Activated naive CD4-positive, alpha-beta T cell treated with anti-CD3 and anti-CD28 coated beads, Interleukin-2, amount 10 ng/mL, durations not matched to agents 7 days and 5 days (primary cell): ENCODE results near the gene CAMTA1.

Source experiments
- CTCF ChIA-PET: fragments of 350-600 bp; sonication (Branson Sonifier 250); formaldehyde crosslinking; loops from one replicate; lab custom pipeline; 2021; ENCODE audit warnings: antibody characterized with exemption; lab: Charles Lee
- DNase-seq: peaks from one replicate; pipeline ENCODE4 v3.0.0-alpha.2; 2020
- H3K27ac Mint-ChIP-seq: one replicate; pipeline ENCODE4 v1.8.0; 2021; ENCODE audit warnings: mild to moderate bottlenecking, moderate library complexity, mixed read lengths
- H3K27me3 Mint-ChIP-seq: one replicate; pipeline ENCODE4 v1.8.0; 2021; ENCODE audit warnings: mild to moderate bottlenecking, mixed read lengths
- H3K36me3 Mint-ChIP-seq: one replicate; pipeline ENCODE4 v1.8.0; 2021; ENCODE audit warnings: mixed read lengths
- H3K4me1 Mint-ChIP-seq: one replicate; pipeline ENCODE4 v1.8.0; 2021; ENCODE audit warnings: mixed read lengths
- H3K4me3 Mint-ChIP-seq: one replicate; pipeline ENCODE4 v1.8.0; 2021; ENCODE audit warnings: mild to moderate bottlenecking, moderate library complexity, mixed read lengths
- H3K9me3 Mint-ChIP-seq: one replicate; pipeline ENCODE4 v1.8.0; 2021; ENCODE audit warnings: mixed read lengths

Gene CAMTA1

GRCh38 chr1:7459914-7460313 is 674.7 kb downstream of the CAMTA1 start:
- Mint-ChIP-seq H3K36me3 (no peaks in the 10 kb centered on the region), H3K4me3 (no peak overlapping the region), H3K4me1 (no peaks in the 10 kb centered on the region), H3K27me3 (peaks cover 8% of the 10 kb centered on the region), H3K9me3 (no peaks in the 10 kb centered on the region), H3K27ac (no peak overlapping the region)
- CTCF ChIA-PET = no interaction called here
- no peak for DNase-seq

- no peak overlapping the region for H3K4me3 Mint-ChIP-seq
- peaks cover 8% of the 10 kb centered on the region for H3K27me3 Mint-ChIP-seq
- DNase-seq = no peak
- H3K36me3 Mint-ChIP-seq = no peaks in the 10 kb centered on the region
- H3K27ac Mint-ChIP-seq = no peak overlapping the region
- H3K9me3 Mint-ChIP-seq = no peaks in the 10 kb centered on the region
- H3K4me1 Mint-ChIP-seq = no peaks in the 10 kb centered on the region
- CTCF ChIA-PET = no interaction called here
These were observed 675.6 kb downstream of the CAMTA1 start for GRCh38 chr1:7460807-7461206.

DNA sequence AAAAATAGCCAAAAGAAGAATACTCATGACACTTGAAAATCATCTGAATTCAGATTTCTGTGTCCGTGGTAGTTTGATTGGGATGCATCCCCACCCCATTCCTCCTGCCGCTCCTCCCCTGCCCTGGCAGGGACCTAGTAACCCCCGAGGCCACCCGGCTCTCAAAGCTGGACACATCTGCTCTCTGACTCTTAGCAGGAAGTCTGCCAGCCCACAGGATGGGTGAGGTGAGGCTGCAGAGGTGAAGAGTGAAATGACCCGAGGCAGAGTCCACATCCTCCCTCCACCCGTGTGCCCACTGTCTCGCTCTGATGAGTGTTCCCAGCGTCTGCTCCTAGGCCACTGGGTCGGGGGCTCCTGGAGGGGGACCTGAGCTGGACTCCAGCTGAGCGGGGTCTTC is 677.4 kb downstream of the CAMTA1 start:
- Mint-ChIP-seq H3K36me3 (no peaks in the 10 kb centered on the region), H3K4me3 (no peak overlapping the region), H3K9me3 (no peaks in the 10 kb centered on the region), H3K4me1 (no peaks in the 10 kb centered on the region), H3K27me3 (peaks cover 11% of the 10 kb centered on the region), H3K27ac (no peak overlapping the region)
- DNase-seq = no peak
- CTCF ChIA-PET = no interaction called here

GRCh38 chr1:7463526-7463925 is 678.3 kb downstream of the CAMTA1 start:
- no peaks in the 10 kb centered on the region for H3K4me1 Mint-ChIP-seq
- no peak for DNase-seq
- H3K27me3 Mint-ChIP-seq = peaks cover 7% of the 10 kb centered on the region
- H3K4me3 Mint-ChIP-seq = no peak overlapping the region
- H3K27ac Mint-ChIP-seq = no peak overlapping the region
- CTCF ChIA-PET = no interaction called here
- no peaks in the 10 kb centered on the region for H3K36me3 Mint-ChIP-seq
- no peaks in the 10 kb centered on the region for H3K9me3 Mint-ChIP-seq

DNA sequence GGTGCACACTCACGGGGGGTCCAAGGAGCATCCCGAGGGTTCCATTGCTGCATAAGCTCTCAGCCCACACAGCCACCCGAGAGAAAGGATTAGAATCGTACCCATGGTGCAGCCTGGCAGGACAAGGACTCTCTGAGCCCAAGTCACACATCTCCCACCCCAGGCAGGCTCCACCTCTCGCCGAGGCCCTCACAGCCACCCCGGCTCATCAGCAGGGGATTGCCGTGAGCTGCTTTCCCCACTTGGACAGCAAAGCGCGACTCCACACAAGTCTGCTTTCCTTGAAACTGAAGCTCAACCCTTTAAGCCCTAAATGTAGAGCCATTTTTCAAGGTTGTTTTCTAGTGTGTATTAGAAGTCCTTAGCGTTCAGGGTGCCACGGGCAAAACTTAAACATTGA is 679.5 kb downstream of the CAMTA1 start:
- peaks cover 3% of the 10 kb centered on the region for H3K27me3 Mint-ChIP-seq
- DNase-seq = no peak
- no peak overlapping the region for H3K4me3 Mint-ChIP-seq
- H3K4me1 Mint-ChIP-seq = no peaks in the 10 kb centered on the region
- no peak overlapping the region for H3K27ac Mint-ChIP-seq
- no peaks in the 10 kb centered on the region for H3K36me3 Mint-ChIP-seq
- H3K9me3 Mint-ChIP-seq = no peaks in the 10 kb centered on the region
- CTCF ChIA-PET = no interaction called here

- peaks cover 3% of the 10 kb centered on the region for H3K27me3 Mint-ChIP-seq
- H3K4me3 Mint-ChIP-seq = no peak overlapping the region
- no peak overlapping the region for H3K27ac Mint-ChIP-seq
- no peaks in the 10 kb centered on the region for H3K4me1 Mint-ChIP-seq
- no peaks in the 10 kb centered on the region for H3K36me3 Mint-ChIP-seq
- DNase-seq = no peak
- CTCF ChIA-PET = no interaction called here
- H3K9me3 Mint-ChIP-seq = no peaks in the 10 kb centered on the region
These were observed 682.4 kb downstream of the CAMTA1 start for GRCh38 chr1:7467476-7468175.

GRCh38 chr1:7468248-7468647 is 683.0 kb downstream of the CAMTA1 start:
- Mint-ChIP-seq H3K27me3 (peaks cover 3% of the 10 kb centered on the region), H3K4me3 (no peak overlapping the region), H3K36me3 (no peaks in the 10 kb centered on the region), H3K9me3 (no peaks in the 10 kb centered on the region), H3K27ac (no peak overlapping the region), H3K4me1 (no peaks in the 10 kb centered on the region)
- no peak for DNase-seq
- CTCF ChIA-PET = no interaction called here

DNA sequence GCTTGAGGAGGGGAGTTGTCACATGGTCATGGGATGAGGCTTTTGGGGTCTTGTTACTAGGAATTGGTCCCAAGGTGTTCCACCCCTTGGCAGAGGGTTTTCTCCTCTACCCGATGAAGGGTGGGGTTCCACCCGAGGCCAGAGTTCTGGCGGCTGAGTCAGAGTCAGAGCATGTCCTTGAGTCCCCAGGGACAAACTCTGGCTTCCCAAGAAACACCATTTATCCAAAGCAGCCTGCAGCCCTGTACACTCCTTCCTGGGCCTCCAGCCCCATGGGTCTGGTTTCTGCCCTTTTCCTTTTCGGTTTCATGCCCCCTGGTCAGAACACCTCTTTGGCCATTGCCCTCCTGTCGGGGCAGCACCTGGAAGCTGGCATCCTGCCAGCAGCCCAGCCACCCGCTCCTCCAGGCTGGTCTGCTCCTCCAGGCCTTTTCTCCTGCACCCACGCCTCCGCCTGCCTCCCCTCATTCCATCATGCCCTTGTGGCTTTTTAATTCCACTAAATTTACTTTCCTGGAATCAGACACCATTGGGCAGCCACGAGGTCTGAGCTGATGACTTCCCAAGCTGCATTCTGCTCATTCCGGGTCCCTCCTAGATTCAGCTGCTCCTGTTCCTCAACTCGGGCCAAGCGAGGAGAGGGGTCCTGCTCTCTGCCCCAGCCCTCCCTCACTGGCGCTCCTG is 684.1 kb downstream of the CAMTA1 start:
- no peak for DNase-seq
- H3K27me3 Mint-ChIP-seq = peaks cover 3% of the 10 kb centered on the region
- no peaks in the 10 kb centered on the region for H3K36me3 Mint-ChIP-seq
- CTCF ChIA-PET = no interaction called here
- no peaks in the 10 kb centered on the region for H3K4me1 Mint-ChIP-seq
- H3K9me3 Mint-ChIP-seq = no peaks in the 10 kb centered on the region
- no peak overlapping the region for H3K4me3 Mint-ChIP-seq
- no peak overlapping the region for H3K27ac Mint-ChIP-seq

GRCh38 chr1:7470904-7471638 is 685.8 kb downstream of the CAMTA1 start:
- Mint-ChIP-seq H3K36me3 (no peaks in the 10 kb centered on the region), H3K9me3 (no peaks in the 10 kb centered on the region), H3K4me3 (no peak overlapping the region), H3K27ac (no peak overlapping the region), H3K27me3 (peaks cover 3% of the 10 kb centered on the region), H3K4me1 (no peaks in the 10 kb centered on the region)
- CTCF ChIA-PET = no interaction called here
- no peak for DNase-seq

GRCh38 chr1:7471836-7472235 is 686.6 kb downstream of the CAMTA1 start:
- no peaks in the 10 kb centered on the region for H3K9me3 Mint-ChIP-seq
- H3K27me3 Mint-ChIP-seq = peaks cover 2% of the 10 kb centered on the region
- no peak overlapping the region for H3K27ac Mint-ChIP-seq
- no peak overlapping the region for H3K4me3 Mint-ChIP-seq
- H3K4me1 Mint-ChIP-seq = no peaks in the 10 kb centered on the region
- DNase-seq = no peak
- CTCF ChIA-PET = no interaction called here
- no peaks in the 10 kb centered on the region for H3K36me3 Mint-ChIP-seq

DNA sequence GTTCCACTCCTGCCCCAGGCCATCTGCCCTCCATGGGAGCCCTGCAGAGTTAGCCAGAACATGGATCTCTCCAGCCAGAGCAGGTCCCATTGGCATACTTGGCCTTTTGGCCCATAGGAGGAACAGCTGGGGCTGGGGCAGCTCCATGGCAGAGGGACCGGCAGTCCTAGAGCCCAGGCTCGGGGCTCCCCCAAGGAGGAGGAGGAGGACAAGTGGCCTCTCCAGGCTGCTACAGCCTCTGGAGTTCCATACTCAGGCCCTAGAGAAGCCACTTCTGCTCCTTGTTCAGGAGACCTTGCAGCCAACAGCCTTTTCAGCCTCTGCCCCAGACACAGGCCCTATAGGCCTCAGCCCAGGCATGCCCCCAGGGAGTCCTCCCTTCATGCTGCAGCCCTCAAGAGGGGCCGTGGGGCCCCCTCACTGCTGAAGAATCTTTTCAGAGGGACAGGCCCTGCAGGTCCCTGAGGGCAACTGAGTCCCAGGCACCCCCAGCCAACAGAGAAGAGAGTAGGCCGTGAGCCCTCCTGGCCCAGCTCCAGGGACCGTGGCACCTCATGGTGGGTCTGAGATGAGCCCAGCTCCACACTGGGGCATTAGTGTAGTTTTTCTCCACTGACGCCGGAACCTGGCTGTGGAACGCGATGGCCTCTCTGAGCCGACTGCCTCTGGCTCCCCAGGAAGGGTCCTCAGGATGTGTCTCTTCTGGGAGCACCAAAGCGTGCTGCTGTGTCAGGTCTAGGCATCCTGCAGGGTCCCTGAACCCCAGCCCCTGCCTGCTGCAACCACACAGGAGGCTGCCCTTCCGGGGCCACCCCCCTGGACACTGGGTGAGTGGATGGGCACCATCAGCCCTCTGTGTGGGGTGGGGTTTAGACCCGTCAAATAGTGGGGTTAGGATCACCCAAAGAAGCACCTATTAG is 688.2 kb downstream of the CAMTA1 start:
- H3K36me3 Mint-ChIP-seq = no peaks in the 10 kb centered on the region
- no peaks in the 10 kb centered on the region for H3K27me3 Mint-ChIP-seq
- H3K4me3 Mint-ChIP-seq = no peak overlapping the region
- no peak for DNase-seq
- H3K4me1 Mint-ChIP-seq = no peaks in the 10 kb centered on the region
- CTCF ChIA-PET = no interaction called here
- no peaks in the 10 kb centered on the region for H3K9me3 Mint-ChIP-seq
- H3K27ac Mint-ChIP-seq = no peak overlapping the region

- no peak overlapping the region for H3K4me3 Mint-ChIP-seq
- H3K36me3 Mint-ChIP-seq = no peaks in the 10 kb centered on the region
- H3K27me3 Mint-ChIP-seq = no peaks in the 10 kb centered on the region
- CTCF ChIA-PET = no interaction called here
- no peak overlapping the region for H3K27ac Mint-ChIP-seq
- DNase-seq = no peak
- H3K9me3 Mint-ChIP-seq = no peaks in the 10 kb centered on the region
- no peaks in the 10 kb centered on the region for H3K4me1 Mint-ChIP-seq
These were observed 688.9 kb downstream of the CAMTA1 start for GRCh38 chr1:7474143-7474490.

- CTCF ChIA-PET = no interaction called here
- no peak for DNase-seq
- Mint-ChIP-seq H3K27me3 (no peaks in the 10 kb centered on the region), H3K4me3 (no peak overlapping the region), H3K9me3 (no peaks in the 10 kb centered on the region), H3K4me1 (no peaks in the 10 kb centered on the region), H3K27ac (no peak overlapping the region), H3K36me3 (no peaks in the 10 kb centered on the region)
These were observed 689.7 kb downstream of the CAMTA1 start for GRCh38 chr1:7474786-7475502.

- Mint-ChIP-seq H3K9me3 (no peaks in the 10 kb centered on the region), H3K27me3 (no peaks in the 10 kb centered on the region), H3K4me1 (no peaks in the 10 kb centered on the region), H3K36me3 (no peaks in the 10 kb centered on the region), H3K27ac (no peak overlapping the region), H3K4me3 (no peak overlapping the region)
- DNase-seq = no peak
- CTCF ChIA-PET = no interaction called here
These were observed 690.4 kb downstream of the CAMTA1 start for GRCh38 chr1:7475691-7476090.
